GM18508 (cell line): ENCODE data around the gene PTGES3.
"Not testable (repeated sequence)": the region's sequence is repeated elsewhere in the genome, so short reads cannot be mapped to it uniquely, and the experiment has no call there.

Source experiments
- ATAC-seq: cut with Tn5 transposase; IDR thresholded peaks from one replicate; pipeline ENCODE4 v1.9.1; 2021; ENCODE audit warnings: moderate number of reproducible peaks; ENCODE audit not compliant: insufficient read depth, unreplicated experiment

The PTGES3 gene

DNA sequence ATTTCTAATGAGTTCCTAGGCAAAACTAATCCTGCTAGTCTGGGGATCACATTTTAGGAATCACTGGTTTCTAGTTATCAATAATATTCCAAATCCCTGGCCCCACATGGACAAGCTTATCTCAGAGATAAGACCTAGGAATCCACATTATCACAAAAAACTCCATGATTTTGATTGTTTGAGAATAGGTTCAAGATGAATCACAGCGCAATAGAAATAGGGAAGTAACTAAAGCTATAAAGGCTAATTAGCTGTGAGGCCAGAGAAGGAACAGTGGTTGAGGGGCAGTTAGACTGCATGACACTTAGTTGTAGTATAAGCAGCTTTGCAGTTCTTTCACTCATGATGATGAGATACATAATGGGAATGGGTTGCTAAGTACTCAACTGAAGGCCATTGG is 29.2 kb downstream of the PTGES3 start:
- ATAC-seq, result no peak

DNA sequence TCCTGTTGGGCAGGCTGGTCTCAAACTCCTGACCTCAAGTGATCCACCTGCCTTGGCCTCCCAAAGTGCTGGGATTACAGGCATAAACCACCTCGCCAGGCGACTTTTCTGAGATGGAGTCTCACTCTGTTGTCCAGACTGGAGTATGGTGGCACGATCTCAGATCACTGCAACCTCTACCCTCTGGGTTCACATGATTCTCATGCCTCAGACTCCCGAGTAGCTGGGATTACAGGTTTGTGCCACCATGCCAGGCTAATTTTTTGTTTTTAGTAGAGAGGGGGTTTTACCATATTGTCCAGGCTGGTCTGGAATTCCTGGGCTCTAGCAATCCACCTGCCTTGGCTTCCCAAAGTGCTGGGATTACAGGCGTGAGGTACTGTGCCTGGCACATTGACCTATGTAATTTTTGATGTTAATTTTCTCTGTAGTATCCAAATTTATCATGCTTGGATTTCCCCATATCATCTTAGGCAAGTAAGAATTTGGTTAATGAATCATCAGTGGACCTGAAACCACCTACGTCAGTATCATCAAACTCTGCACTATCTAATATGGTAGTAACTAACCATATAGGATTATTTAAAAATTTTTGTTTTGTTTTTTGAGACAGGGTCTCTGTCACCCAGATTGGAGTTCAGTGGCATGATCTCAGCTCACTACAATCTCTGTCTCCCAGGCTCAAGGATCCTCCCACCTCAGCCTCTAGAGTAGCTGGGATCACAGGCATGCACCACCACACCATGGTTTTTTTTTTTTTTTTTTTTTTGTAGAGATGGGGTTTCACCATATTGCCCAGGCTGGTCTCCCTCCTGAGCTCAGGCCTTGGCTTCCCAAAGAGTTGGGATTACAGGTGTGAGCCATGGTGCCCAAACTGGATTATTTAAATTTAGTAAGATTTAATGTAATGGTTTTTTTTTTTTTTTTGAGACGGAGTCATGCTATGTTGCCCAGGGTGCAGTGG is 30.4 kb downstream of the PTGES3 start:
- no peak for ATAC-seq

DNA sequence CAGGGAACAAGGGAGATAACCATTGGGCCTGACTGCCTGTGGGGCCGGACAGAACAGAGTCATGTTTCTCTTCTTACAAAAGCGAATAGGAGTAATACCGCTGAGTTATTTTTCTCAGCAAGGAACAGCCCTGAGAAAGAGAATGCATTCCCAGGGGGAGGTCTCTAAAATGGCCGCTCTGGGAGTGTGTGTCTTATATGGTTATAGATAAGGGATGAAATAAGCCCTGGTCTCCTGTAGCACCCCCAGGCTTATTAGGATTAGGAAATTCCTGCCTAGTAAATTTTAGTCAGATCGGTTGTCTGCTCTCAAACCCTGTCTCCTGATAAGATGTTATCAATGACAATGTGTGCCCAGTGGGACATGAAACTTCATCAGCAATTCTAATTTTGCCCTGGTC is 34.3 kb downstream of the PTGES3 start:
- ATAC-seq, result not testable (repeated sequence)

DNA sequence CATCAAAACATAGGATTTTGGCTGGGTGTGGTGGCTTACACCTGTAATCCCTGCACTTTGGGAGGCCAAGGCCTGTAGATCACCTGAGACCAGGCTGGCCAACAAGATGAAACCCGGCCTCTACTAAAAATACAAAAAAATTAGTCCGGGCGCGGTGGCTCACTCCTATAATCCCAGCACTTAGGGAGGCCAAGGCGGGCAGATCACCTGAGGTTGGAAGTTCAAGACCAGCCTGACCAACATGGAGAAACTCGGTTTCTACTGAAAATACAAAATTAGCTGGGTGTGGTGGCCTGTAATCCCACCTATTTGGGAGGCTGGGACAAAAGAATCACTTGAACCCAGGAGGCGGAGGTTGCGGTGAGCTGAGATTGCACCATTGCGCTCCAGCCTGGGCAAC is 40.1 kb downstream of the PTGES3 start:
- ATAC-seq, result not testable (repeated sequence)

DNA sequence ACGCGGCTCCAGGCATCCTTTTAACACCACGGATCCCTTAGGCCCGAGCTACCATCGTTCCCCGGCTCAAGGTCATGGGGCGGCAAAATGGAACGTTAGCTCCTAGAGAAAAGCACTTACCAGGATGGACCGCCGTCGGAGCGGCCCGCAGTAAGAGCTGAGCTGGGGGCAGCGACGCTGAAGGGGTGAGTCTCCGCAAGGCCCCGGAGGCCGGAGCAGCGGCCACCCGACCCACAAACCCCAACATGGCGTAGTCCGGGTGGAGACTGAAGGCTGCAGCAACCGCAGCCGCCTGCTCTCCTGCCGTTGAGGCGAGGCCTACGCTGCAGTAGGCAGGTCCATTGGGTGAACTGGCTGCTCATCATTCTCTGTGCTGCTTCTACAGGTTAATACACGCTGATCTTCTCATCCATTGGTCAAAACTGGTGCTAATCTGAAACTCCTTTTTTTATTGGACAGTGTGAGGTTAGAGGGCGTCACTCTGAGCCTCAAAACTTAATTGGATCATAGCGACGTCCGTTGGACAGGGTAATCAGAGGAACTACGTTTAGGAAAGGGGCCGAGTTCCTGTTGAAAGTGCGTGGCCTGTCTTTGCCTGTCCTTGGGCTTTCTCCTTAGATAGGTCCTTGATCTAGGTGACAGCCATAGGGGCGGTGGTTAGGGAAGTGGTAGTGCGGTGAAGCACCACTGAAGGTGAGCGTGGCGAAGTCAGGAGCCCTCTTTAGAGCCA is 42.2 kb downstream of the PTGES3 start, which contains the start of gene ATP5F1B:
Gene ATP5F1B (minus strand): TSS at position 268 of the 730 bp plus-strand sequence. CDS start 21 bp downstream, at position 247.
- ATAC-seq, result peak; percentile 99

DNA sequence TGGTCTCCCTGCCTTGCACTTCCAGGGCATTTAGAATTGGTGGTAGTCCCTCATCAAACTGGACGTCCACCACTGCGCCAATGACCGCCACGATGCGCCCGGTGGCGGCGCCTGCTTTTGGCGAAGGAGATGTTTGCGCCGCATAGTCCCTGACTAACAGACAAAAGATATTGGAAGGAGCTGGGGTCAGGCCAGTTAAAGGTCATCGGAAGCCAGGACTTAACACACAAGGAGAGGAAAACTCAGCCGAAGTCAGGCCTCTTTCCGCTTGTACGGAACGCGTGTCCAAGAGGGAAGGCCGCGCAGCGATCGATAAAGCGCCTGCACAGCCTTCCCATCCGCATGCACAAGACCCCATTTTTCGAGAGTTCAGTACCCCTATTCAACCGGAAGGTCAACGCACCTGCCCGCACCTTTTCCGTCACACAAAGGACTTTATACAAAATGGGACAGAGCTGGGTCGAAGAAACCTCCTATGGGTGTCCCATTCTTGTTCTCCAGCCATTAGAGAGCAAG is 42.8 kb downstream of the PTGES3 start:
- ATAC-seq, result no peak

DNA sequence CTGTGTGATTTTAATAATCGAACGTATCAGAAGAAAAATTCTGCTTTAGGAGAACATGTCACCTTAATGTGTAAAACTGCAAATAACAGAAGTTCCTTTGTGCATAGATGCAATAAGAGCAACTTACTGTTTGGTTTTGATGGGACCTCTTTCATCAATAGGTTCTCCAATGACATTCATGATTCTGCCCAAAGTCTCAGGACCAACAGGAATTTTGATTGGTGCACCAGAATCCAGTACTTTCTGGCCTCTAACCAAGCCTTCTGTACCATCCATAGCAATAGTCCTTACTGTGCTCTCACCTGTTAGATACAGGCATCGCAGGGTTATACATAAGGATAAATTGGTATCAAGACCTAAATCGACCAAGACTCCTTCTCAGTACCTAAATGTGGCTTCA is 43.4 kb downstream of the PTGES3 start:
- ATAC-seq, result no peak

DNA sequence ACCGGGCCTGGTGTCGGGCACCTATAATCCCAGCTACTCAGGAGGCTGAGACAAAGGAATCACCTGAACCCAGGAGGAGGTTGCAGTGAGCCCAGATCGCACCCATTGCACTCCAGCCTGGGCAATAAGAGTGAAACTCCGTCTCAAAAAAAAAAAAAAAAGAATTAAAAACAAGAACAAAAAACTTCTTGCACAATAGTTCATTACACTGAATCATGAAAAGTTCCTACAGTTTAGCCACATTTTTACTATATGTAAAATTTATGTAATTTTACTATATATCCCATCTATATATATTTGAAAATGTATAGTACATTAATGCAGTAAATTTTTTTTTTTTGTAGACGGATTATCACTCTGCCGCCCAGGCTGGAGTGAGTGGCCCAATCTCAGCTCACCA is 46.9 kb downstream of the PTGES3 start:
- no peak for ATAC-seq

DNA sequence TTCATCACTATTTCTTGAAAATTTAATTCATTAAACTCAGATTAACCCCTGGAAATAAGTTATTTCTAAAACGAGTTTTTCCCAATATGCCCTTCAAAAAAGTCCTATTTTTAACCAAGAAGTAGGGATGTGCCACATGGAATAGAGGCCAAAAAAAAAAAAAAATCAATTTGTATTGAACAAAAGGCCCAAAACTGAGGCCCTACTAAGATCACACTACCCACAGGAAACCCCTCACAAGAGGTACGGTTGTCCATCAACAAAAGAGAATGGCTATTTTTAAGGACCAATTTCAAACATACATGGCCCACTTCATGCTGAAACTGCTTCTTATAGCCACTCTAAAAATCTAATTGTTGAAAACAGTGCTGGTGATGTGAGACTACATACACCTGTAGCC is 50.5 kb downstream of the PTGES3 start:
- no peak for ATAC-seq

DNA sequence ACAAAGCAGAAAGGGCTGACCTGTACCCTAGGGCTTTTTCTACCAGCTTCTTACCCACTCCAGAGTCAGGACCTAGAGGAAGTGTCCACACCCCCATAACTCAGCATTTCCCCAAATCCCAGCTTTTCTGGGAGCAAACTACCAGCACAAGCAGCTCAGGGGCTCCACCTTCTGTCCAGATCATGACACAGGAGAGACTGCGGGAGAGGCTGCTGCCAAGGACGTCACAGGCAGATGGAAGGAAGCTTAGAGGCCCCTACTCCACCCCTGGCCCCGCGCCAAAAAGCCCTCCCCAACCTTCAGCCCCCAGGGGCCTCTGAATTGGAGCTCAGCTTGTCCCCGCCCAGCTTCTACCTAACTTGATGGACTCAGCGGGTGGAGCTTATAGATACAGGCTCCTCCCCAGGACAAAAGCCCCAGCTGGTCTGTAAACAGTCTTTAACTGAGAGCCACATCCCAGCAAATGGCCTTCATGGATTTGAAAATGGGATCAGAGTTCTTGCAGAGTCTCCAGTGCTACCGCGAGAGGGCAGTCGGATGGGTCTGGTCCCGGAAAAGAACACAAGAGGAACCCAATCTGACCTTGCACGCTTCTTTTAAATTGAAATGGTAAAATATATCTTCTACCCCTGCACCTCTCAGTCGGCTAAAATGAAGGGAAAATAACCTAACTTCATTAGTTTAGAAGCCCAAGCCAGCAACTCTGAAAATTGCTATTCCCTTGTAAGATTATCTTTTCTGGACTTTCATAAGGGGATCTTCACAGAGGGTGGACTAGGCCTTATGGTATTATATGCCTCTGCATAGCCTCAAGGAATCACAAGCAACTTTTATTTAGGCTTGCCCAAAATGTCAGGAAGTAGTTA is 51.2 kb downstream of the PTGES3 start:
- peak; percentile 35 for ATAC-seq

DNA sequence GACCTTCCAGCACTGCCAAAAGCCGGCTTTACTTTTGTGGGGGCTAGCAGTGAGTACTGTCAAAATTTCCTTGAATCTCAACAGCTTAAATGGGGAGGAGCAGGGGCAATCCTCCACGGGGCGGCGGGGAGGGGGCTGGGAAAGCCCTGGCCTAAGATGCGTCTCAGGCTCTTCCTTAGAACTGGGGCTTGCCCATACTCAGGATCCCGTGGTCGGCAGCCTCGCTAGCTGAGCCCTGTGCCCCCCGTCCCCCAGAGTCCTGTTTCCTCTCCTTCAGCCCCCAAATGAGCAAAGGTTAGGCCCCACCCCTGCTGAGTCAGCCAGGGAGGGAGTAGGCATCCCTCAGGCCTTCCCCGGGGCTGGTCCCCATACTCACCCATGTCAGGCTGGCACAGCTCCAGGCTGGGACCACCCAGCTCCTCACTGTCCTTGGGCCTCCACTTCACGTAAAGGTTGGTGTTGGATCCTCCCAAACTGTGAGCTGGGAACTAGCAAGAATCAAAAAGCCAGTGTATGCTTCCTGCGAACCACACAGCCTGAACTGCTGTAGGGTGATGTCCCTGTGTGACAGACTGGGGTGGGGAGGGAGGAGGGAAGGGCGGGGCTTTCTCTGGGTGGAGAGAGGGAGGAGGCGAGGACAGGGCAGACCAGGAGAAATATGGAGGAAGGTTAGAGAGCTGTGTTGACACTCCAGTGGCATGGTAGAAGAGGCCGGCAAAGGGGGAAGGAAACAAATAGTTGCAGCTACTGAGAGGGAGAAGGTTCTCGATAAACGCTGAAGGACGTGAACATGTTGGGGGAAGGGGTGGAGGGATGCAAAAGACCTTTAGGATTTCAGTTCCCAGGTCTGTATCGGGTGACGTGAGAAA is 52.0 kb downstream of the PTGES3 start:
- ATAC-seq, result no peak

DNA sequence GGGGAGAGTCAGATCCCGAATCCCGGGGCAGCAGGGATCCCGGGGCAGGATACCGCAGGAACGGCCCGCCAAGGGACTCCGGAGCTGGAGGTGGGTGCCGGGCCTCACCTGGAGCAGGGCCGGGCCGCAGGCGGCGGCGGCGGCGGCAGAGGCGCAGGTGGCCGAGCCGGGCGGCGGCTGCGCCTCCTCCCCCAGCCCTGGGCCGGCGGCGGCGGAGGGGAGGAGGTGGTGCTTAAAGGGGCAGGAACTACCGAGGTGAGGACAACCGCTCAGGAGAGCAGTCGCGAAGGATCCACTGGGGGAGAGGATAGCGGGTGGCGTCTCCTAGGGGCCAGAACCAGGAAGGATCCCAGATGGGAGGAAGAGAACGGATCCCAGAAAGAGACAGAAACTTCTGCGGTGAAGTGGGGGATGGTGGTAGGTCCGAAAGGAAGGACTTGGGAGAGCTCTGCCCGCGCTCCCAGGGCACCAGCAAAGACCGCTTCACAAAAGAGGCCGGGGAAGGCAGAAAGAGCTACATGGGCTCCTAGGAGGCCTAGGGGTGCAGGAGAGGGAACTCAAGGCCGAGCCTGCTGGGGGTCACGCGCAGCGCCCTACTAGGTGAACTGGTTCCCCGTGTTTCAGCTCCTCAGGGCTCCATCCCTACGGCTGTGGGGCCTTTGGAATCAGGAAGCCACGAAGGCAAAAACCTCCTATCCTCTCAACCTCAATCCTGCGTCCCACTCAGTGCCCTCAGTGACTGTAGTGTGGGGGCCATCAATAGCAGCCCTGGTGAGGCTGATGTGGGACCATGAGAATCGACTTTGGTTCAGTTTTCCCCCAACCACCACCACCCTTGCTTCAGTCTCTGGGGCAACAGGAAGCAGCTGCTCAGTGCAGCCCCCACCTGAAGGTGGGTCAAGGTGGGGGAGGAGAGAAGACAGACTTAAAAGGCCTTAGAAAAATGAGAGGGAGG is 53.0 kb downstream of the PTGES3 start:
- ATAC-seq, result no peak

DNA sequence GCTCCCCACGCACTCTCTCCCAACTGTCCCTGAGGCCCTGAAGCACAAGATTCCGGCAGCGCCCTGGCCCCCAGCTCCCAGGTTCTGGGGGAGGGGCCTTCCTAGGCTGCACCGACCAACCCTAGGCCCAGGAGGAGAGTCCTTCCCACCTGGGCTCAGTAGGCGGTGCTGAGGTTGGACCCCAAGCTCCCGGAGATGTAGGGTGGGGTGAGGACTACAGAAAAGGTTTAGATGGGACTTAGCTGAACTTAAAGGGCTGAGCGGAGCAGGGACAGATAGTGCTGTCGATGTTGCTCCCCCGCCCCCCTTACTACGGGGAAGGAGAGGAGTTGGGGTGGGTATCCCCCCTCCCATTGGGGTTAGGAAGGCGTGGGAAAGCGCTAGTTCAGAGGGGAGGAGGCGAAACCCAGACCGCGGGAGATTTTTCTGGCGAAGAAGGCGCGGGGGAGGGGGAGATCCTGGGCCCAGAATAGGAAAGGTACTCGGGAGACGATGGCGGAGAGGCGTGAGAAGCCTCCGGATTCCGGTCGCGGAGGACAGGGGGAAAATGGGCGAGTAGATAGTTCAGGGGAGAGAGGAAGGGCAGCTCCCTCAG is 53.7 kb downstream of the PTGES3 start:
- no peak for ATAC-seq

DNA sequence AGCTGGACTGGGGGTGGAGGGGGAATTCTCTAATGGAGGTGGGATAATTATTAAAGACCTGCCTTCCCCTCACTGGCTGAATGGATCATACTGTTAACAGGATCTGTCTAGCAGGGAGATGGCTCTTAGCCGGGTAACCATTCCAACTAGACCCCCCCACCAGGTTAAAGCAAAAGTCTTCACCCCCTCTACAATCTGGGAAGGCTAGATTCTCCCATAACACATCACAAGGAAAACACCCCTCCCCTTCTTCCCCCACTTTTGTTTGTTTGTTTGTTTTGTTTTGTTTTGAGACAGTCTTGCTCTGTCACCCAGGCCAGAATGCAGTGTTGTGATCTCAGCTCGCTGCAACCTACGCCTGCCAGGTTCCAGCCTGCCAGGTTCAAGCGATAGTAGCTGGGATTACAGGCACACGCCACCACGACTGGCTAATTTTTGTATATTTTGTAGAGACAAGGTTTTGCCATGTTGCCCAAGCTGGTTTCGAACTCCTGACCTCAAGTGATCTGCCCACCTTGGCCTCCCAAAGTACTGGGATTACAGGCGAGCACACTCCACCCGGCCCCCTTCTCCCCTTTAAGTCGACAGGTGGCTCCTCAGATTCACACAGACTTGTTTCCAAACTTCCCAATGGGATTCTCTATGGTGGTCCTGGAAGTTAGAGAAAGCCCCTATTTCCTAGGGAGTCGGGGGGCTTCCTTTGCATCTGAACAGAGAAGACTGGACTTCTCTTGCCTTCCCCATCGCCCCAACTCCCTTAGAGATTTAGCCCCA is 54.4 kb downstream of the PTGES3 start:
- no peak for ATAC-seq

DNA sequence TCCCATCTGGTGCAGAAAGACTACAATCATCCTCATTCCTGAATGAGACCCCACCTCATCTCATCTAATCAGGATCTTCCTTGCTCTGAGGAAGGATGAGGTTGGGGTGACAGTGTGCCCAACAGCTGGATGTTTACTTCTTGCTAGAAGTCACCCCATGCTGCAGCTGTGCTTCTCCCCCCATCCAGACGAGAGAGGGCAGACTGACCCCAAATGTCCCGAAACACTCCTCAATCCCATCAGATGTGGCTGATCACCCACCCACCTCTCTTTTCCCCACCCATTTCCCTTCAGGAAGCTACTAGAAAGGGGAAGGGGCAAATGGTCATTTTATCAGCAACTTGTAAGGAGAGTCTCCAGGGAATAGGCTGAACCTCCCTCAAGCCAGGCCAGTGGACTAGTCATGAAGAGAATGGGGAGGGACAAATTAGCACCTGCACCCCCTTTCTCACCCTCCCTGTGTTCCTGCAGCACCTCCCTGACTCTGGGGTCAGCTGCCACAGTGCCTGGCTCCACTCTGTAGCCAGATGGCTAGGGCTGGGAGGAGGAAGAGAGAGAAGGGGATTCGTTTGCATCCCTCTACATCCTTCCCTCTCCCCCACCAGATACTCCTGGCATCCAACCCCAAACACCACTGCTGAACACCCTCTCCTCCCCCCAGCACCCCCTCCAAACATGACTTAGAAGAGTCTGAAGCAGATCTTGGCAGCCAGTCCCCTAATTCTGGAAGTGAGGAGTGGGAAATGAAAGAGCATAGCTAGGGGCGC is 55.2 kb downstream of the PTGES3 start:
- no peak for ATAC-seq
